ENCODE measurements around the gene SNCG. TPM values are rescaled to one million over a fixed set of nuclear protein-coding genes. Genes with fewer than 3 reads are reported as not detected.
"Not testable (repeated sequence)": the region's sequence is repeated elsewhere in the genome, so short reads cannot be mapped to it uniquely, and the experiment has no call there.

Gene SNCG
- total RNA-seq, 2 experiments from 2014 or later = 0.72 to 1.2 TPM

GRCh38 chr10:87000491-87000890 is 42.1 kb downstream of the SNCG start:
- no peaks in the 10 kb centered on the region for H3K4me1 Mint-ChIP-seq (ENCODE audit: low read depth)
- no peak overlapping the region for H3K4me3 Mint-ChIP-seq
- DNase-seq = no peak
- no peaks in the 10 kb centered on the region for H3K9me3 Mint-ChIP-seq
- no peaks in the 10 kb centered on the region for H3K36me3 Mint-ChIP-seq (ENCODE audit: low read depth)
- no peaks in the 10 kb centered on the region for H3K27me3 Mint-ChIP-seq (ENCODE audit: low read depth)
- no peak overlapping the region for H3K27ac Mint-ChIP-seq
- intact Hi-C loops (cut with micrococcal nuclease) = no loop called here
- CTCF ChIA-PET = no interaction called here

GRCh38 chr10:87007124-87007523 is 48.7 kb downstream of the SNCG start:
- H3K4me3 Mint-ChIP-seq; DNase-seq; H3K4me1 Mint-ChIP-seq (ENCODE audit: low read depth); CTCF ChIA-PET; H3K27ac Mint-ChIP-seq; H3K27me3 Mint-ChIP-seq (ENCODE audit: low read depth); intact Hi-C loops (cut with micrococcal nuclease); H3K9me3 Mint-ChIP-seq; H3K36me3 Mint-ChIP-seq (ENCODE audit: low read depth): not testable (repeated sequence)

GRCh38 chr10:87007674-87008073 is 49.3 kb downstream of the SNCG start:
- H3K4me1 Mint-ChIP-seq (ENCODE audit: low read depth); H3K4me3 Mint-ChIP-seq; H3K27ac Mint-ChIP-seq; H3K36me3 Mint-ChIP-seq (ENCODE audit: low read depth); H3K27me3 Mint-ChIP-seq (ENCODE audit: low read depth); CTCF ChIA-PET; DNase-seq; intact Hi-C loops (cut with micrococcal nuclease); H3K9me3 Mint-ChIP-seq: not testable (repeated sequence)

GRCh38 chr10:87008303-87008702 is 49.9 kb downstream of the SNCG start:
- intact Hi-C loops (cut with micrococcal nuclease); H3K36me3 Mint-ChIP-seq (ENCODE audit: low read depth); H3K27me3 Mint-ChIP-seq (ENCODE audit: low read depth); H3K4me3 Mint-ChIP-seq; CTCF ChIA-PET; H3K4me1 Mint-ChIP-seq (ENCODE audit: low read depth); H3K9me3 Mint-ChIP-seq; H3K27ac Mint-ChIP-seq; DNase-seq: not testable (repeated sequence)

GRCh38 chr10:87009134-87009696 is 50.8 kb downstream of the SNCG start:
- CTCF ChIA-PET; DNase-seq; H3K4me1 Mint-ChIP-seq (ENCODE audit: low read depth); H3K27ac Mint-ChIP-seq; H3K4me3 Mint-ChIP-seq; H3K27me3 Mint-ChIP-seq (ENCODE audit: low read depth); intact Hi-C loops (cut with micrococcal nuclease); H3K36me3 Mint-ChIP-seq (ENCODE audit: low read depth); H3K9me3 Mint-ChIP-seq: not testable (repeated sequence)

Other genes with a start within 250 kb of the SNCG start
- 1 to 10 TPM; 2.9 to 6.8 TPM for gene BMPR1A, start 202.0 kb upstream of the SNCG start, total RNA-seq
- not detected for gene MMRN2, start 984 bp upstream of the SNCG start, total RNA-seq
- gene ADIRF, start 9.9 kb downstream of the SNCG start, total RNA-seq = not detected
- not detected for gene FAM25A, start 61.7 kb downstream of the SNCG start, total RNA-seq
- 100 to 1,000 TPM; 166 to 168 TPM for gene GLUD1, start 136.2 kb downstream of the SNCG start, total RNA-seq
- 10 to 100 TPM; 16.7 to 17.6 TPM for gene SHLD2, start 136.6 kb downstream of the SNCG start, total RNA-seq

All from activated naive CD4-positive, alpha-beta T cell treated with anti-CD3 and anti-CD28 coated beads for 36 hours (primary cell).